Ovary (tissue), 9 donors: ENCODE measurements around the gene HDDC2. TPM values are rescaled to one million over a fixed set of nuclear protein-coding genes. Genes with fewer than 3 reads are reported as not detected.

Source experiments
- DNase-seq, 5 donors: peaks; one replicate each; pipeline ENCODE4 v3.0.0-alpha.2; 2019 to 2020
- H3K27ac ChIP-seq, 2 donors: fragments of 200-600 bp; one replicate each; pipeline versions ENCODE4 v1.5.1 to v1.8.0; 2019 to 2022
- H3K27me3 ChIP-seq: fragments of 200-600 bp; one replicate; pipeline ENCODE4 v1.8.0; 2022
- H3K36me3 ChIP-seq: fragments of 200-600 bp; sonication (generic); one replicate; pipeline ENCODE4 v1.5.1; 2019
- H3K4me1 ChIP-seq: one replicate; pipeline ENCODE4 v1.8.1; 2013; ENCODE audit warnings: mild to moderate bottlenecking, moderate library complexity; ENCODE audit not compliant: insufficient read depth
- H3K4me3 ChIP-seq: fragments of 200-600 bp; sonication (generic); one replicate; pipeline ENCODE4 v1.5.1; 2017
- H3K9me3 ChIP-seq, 2 donors: fragments of 200-600 bp in 1 of 2; sonication (generic) in 1 of 2; one replicate each; pipeline versions ENCODE4 v1.5.1 to v1.8.1; 2013 to 2019; ENCODE audit warnings: mild to moderate bottlenecking in 1 of 2, moderate library complexity in 1 of 2
- CTCF ChIP-seq, 3 donors: fragments of 450-650 bp in 2 of 3; fragments of 200-600 bp in 1 of 3; IDR thresholded peaks; one replicate each; pipeline versions ENCODE4 v1.5.1 to v1.8.0; 2016 to 2022; ENCODE audit warnings: antibody characterized with exemption in 3 of 3, mild to moderate bottlenecking in 1 of 3
- EP300 ChIP-seq: sonication (generic); formaldehyde crosslinking; IDR thresholded peaks from one replicate; pipeline ENCODE4 v1.6.1; 2017; ENCODE audit warnings: antibody characterized with exemption
- POLR2A ChIP-seq: fragments of 450-650 bp; IDR thresholded peaks from one replicate; pipeline ENCODE4 v1.6.1; 2017; ENCODE audit warnings: antibody characterized with exemption, mild to moderate bottlenecking, moderate library complexity
- WGBS, 3 donors: extraction: QIAGEN DNeasy Blood & Tissue Kit in 1 of 3; methylation state at CpG; one replicate each; pipeline versions ENCODE4 v1.1.5 to v1.1.7; 2013 to 2017; 5-methylcytosine and 5-hydroxymethylcytosine counted together
- intact Hi-C, 4 donors: fragments of 100-400 bp; cut with DNase I; formaldehyde crosslinking; loops; one replicate each; pipeline versions ENCODE4 v1.11.0 to v1.15.1; 2022 to 2023
- polyA plus RNA-seq, 2 donors: library from polyadenylated mRNA; stranded (reverse); fragments of 200-250 nt in 1 of 2; fragments of 350-450 nt in 1 of 2; fragmentation: Illumina TruSeq in 1 of 2; extraction: RNeasy Lipid Tissue Mini Kit (QIAGEN cat#74804) in 1 of 2; gene quantifications; one replicate each; pipeline ENCODE4 v1.2.3, GENCODE V29; 2013 to 2014
- total RNA-seq, 7 donors: library from RNA; depleted of rRNA in 2 of 7; stranded (reverse); fragments of >200 nt in 2 of 7; fragmentation: NEBNext Ultra II Directional in 3 of 7; extraction: Animal tissue kit (Norgen Biotek cat#: 25700) in 3 of 7; gene quantifications; one replicate each; pipeline versions ENCODE4 v1.1.0 to v1.2.4, GENCODE V29; 2016 to 2023
- donor health status: DM: no; HTN: no; CAD: no; lungs with moderate emphysema.
- donor health status: DM: no; HTN: no; CAD: no.
- donor health status: Bipolar disorder and iron deficiency.
- donor health status: DM: yes; HTN: yes; CAD: no.
- donor health status: DM: no; HTN: no; CAD: no.
- donor health status: DM: yes; HTN: yes; CAD: no.

The HDDC2 gene
- total and polyA plus RNA-seq, 9 donors: 31.4 to 80.6 (median 64.0) TPM

DNA sequence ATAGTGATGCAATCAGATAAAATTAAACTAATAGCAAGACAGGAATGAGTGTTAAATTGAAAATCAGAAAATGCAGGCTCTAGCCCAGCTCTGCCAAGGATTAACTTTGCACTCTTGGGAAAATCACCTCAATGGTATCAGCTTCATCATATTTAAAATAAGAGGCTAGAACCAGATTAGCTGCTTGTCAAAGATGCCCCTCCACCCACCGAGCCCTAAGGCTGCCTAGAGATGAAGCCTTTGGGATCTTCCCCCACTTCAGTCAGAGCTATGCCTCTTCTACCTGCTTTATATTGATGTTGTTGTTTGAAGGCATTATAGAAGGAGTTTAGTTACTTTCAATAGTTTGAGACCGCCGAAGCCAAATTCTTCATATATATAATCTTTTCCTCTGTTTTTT lies 47.4 kb downstream of the HDDC2 start:
- intact Hi-C loops: no loop called here
- no peak overlapping the region for H3K4me3 ChIP-seq
- TF ChIP-seq CTCF (IDR thresholded peaks at IDR 0.05): no peak
- no peak for TF ChIP-seq POLR2A
- TF ChIP-seq EP300: no peak
- no peak overlapping the region for H3K27ac ChIP-seq
- no peak for DNase-seq
- H3K36me3 ChIP-seq: no peaks in the 10 kb centered on the region
- H3K4me1 ChIP-seq: no peaks in the 10 kb centered on the region
- H3K9me3 ChIP-seq: no peaks in the 10 kb centered on the region
- WGBS, 3 donors: 93 to 99% (median 96%) methylated on average over 3 of the region's 3 CpGs
- H3K27me3 ChIP-seq: no peaks in the 10 kb centered on the region

GRCh38 chr6:125253881-125254280 lies 47.9 kb downstream of the HDDC2 start:
- TF ChIP-seq POLR2A (no peak), CTCF (IDR thresholded peaks at IDR 0.05) (no peak), EP300 (no peak)
- Histone ChIP-seq H3K27me3 (no peaks in the 10 kb centered on the region), H3K27ac (no peak overlapping the region), H3K4me3 (no peak overlapping the region), H3K4me1 (no peaks in the 10 kb centered on the region), H3K9me3 (no peaks in the 10 kb centered on the region), H3K36me3 (no peaks in the 10 kb centered on the region)
- 92 to 97% (median 97%) methylated on average over 2 of the region's 2 CpGs for WGBS, 3 donors
- DNase-seq: no peak
- intact Hi-C loops: no loop called here

DNA sequence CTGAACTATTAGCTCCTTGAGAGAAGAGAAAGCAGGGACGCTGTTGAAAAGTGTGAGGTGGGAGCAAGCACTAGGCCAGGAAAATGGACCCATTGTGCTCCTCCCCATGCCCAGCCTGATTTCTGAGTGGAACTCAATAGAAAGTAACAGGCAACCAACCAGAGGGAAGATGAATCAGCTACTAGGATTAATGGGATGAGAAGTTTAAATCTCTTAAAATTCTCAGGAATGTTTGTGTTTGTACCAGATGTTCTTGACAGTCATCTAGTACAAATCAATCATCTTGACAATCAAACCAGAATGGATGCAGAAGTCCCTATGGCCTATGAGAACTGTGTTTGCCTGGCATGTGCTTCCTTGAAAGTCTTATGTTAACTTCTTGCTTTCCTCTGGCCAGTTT lies 48.9 kb downstream of the HDDC2 start:
- WGBS, 3 donors: 93 to 96% (median 95%) methylated on average over 1 of the region's 1 CpG
- TF ChIP-seq POLR2A (no peak), EP300 (no peak), CTCF (IDR thresholded peaks at IDR 0.05) (no peak)
- Histone ChIP-seq H3K27me3 (no peaks in the 10 kb centered on the region), H3K36me3 (no peaks in the 10 kb centered on the region), H3K27ac (no peak overlapping the region), H3K4me3 (no peak overlapping the region), H3K9me3 (no peaks in the 10 kb centered on the region), H3K4me1 (no peaks in the 10 kb centered on the region)
- intact Hi-C loops: no loop called here
- no peak for DNase-seq

- WGBS, 3 donors: 47 to 53% (median 49%) methylated on average over 6 of the region's 6 CpGs
- intact Hi-C loops: no loop called here
- Histone ChIP-seq H3K9me3 (no peaks in the 10 kb centered on the region), H3K4me1 (no peaks in the 10 kb centered on the region), H3K27me3 (no peaks in the 10 kb centered on the region), H3K4me3 (no peak overlapping the region), H3K27ac (no peak overlapping the region), H3K36me3 (no peaks in the 10 kb centered on the region)
- TF ChIP-seq CTCF (IDR thresholded peaks at IDR 0.05) (no peak), EP300 (no peak), POLR2A (no peak)
- no peak for DNase-seq
These were observed 50.1 kb downstream of the HDDC2 start for GRCh38 chr6:125251516-125252220.
